Esophagus muscularis mucosa (tissue), 3 donors: ENCODE results near the gene SYNDIG1.

ENCODE experiments used
- POLR2AphosphoS5 ChIP-seq, 2 donors: sonication (generic); formaldehyde crosslinking; IDR thresholded peaks; one replicate each; pipeline ENCODE4 v1.6.1; 2017; ENCODE audit warnings: antibody characterized with exemption in 2 of 2
- TF ChIP-seq, protein P1 (sequence below), 3 experiments: fragments of 200-600 bp in 2 of 3; fragments of 450-650 bp in 1 of 3; sonication (generic) in 2 of 3; IDR thresholded peaks; one replicate each; pipeline ENCODE4 v1.5.1; 2017 to 2019; ENCODE audit warnings: antibody characterized with exemption in 3 of 3, mild to moderate bottlenecking in 2 of 3, moderate library complexity in 1 of 3

DNA sequence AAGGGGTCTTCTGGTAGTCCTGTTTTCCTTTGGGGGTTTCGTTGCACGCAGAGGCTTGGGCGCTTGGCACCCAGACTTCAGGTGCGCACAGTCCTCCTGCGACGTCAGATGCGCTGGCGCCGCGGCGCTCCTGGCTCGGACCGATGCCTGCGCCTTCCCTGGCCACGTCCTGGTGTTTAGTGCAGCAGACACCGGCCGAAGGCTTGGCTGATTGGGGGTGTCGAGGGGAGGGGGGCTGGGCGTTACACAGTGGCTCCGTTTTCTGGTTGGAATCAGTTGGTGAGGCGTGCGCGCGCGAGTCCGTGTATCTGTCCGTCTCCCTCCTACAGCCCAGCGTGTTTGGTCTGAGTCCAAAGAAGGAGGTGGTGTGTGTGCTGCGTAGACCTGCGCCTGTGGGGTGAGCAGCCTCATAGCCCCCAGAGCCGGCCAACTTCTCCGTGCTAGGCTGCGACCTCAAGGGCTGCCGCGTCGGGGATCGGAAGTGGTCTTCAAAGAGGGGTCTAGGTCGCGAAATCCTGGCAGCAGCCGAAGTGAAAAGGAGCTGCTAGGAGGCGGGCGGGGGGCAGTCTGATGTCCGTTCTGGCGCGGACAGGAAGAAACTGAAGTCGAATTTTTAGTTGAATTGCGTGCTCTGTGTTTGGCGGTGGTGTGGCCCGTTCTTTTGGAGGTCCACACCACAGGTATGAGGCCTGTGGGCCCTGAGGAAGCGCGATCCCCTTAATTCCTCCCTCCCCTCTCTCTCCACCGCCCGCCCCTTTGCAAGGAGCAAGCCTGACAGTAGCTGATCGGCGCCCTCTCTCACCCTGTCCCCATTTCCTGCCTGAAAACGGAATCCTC, 1.5 kb downstream of the SYNDIG1 start:
- TF ChIP-seq, protein P1, sequence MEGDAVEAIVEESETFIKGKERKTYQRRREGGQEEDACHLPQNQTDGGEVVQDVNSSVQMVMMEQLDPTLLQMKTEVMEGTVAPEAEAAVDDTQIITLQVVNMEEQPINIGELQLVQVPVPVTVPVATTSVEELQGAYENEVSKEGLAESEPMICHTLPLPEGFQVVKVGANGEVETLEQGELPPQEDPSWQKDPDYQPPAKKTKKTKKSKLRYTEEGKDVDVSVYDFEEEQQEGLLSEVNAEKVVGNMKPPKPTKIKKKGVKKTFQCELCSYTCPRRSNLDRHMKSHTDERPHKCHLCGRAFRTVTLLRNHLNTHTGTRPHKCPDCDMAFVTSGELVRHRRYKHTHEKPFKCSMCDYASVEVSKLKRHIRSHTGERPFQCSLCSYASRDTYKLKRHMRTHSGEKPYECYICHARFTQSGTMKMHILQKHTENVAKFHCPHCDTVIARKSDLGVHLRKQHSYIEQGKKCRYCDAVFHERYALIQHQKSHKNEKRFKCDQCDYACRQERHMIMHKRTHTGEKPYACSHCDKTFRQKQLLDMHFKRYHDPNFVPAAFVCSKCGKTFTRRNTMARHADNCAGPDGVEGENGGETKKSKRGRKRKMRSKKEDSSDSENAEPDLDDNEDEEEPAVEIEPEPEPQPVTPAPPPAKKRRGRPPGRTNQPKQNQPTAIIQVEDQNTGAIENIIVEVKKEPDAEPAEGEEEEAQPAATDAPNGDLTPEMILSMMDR (IDR thresholded peaks at IDR 0.05), result no peak
- no peak for TF ChIP-seq POLR2AphosphoS5 (IDR thresholded peaks at IDR 0.05)
